ENCODE measurements around the gene GNMT. TPM values are rescaled to one million over a fixed set of nuclear protein-coding genes. Genes with fewer than 3 reads are reported as not detected.

The GNMT gene
- total and polyA plus RNA-seq, 2 donors (not counting 1 experiment from before 2014, with no cell fraction given), result 2.0 to 5.9 TPM

- ATAC-seq (ENCODE audit: low read depth), result no peak
- no peaks in the 10 kb centered on the region for H3K27me3 ChIP-seq (replicated peaks in 1 of 4; ENCODE audit: control extremely low read depth in 1 of 4, control insufficient read depth in 3 of 4, insufficient read depth in 4 of 4, low read length in 3 of 4)
- peak overlapping the region; percentile 82 for H3K4me2 ChIP-seq (replicated peaks; ENCODE audit: low read depth, low read length, poor library complexity, severe bottlenecking)
- POLR2A ChIA-PET, result interaction anchor here (0.5 to 4.0 kb wide), 4 partner anchors 18 to 99 kb away, joined by 3 to 53 read pairs (median 8); partner anchors contain the start of genes CNPY3, KLHDC3, MEA1 and RPL7L1
- H3K4me3 ChIP-seq (ENCODE audit: control extremely low read depth in 1 of 5, extremely low read depth in 1 of 5, insufficient read depth in 1 of 5, low read depth in 2 of 5, low read length in 4 of 5), result peak overlapping the region in 4 of 5 experiments; percentile 79 to 88 (median 81)
- H3K9me3 ChIP-seq (ENCODE audit: control extremely low read depth in 1 of 3, control insufficient read depth in 2 of 3, insufficient read depth in 1 of 3, low read length in 2 of 3), result no peaks in the 10 kb centered on the region
- 3% methylated on average over 28 of the region's 28 CpGs for WGBS (ENCODE audit: insufficient coverage)
- no peaks in the 10 kb centered on the region for H4K20me1 ChIP-seq (ENCODE audit: control insufficient read depth, insufficient read depth, low read length, poor library complexity, severe bottlenecking)
- Mint-ChIP-seq H3K27ac (peak overlapping the region; percentile 74), H3K9me3 (ENCODE audit: insufficient read depth) (no peaks in the 10 kb centered on the region), H3K4me3 (peak overlapping the region; percentile 74), H3K4me1 (peaks cover 37% of the 10 kb centered on the region), H3K27me3 (no peaks in the 10 kb centered on the region)
- H3K27ac ChIP-seq (ENCODE audit: low read length in 2 of 2), result peak overlapping the region; percentile 29 to 85
- peak overlapping the region; percentile 82 for H2AFZ ChIP-seq (ENCODE audit: insufficient read depth, low read depth, low read length, poor library complexity, severe bottlenecking)
- intact Hi-C loops (cut with micrococcal nuclease), result loop anchor here (2.0 kb wide), 2 partner anchors 18 to 80 kb away; partner anchors contain the start of genes GNMT, KLC4 and MRPL2
- peaks cover 14 to 25% of the 10 kb centered on the region in 2 donors for H3K4me1 ChIP-seq (ENCODE audit: control insufficient read depth in 2 of 2, insufficient read depth in 2 of 2, low read length in 2 of 2)
- TF ChIP-seq CTCF (IDR thresholded peaks at IDR 0.05) (no peak), EZH2 (IDR thresholded peaks at IDR 0.05; ENCODE audit: borderline replicate concordance, insufficient read depth, low read depth, low read length, poor library complexity, severe bottlenecking) (no peak)
- peak overlapping the region; percentile 86 for H3K9ac ChIP-seq (ENCODE audit: low read length)
- H3K36me3 ChIP-seq (replicated peaks in 1 of 2; ENCODE audit: control extremely low read depth in 1 of 2, control insufficient read depth in 1 of 2, extremely low read depth in 1 of 2, insufficient read depth in 2 of 2, low read length in 1 of 2), result peaks cover 0 to 13% of the 10 kb centered on the region in 2 experiments
- CTCF ChIA-PET, result interaction anchor here (1.2 to 1.9 kb wide), 2 partner anchors 47 to 77 kb away, joined by 3 to 6 read pairs; no protein-coding TSS in a partner anchor
- no peak for DNase-seq
- peaks cover 54% of the 10 kb centered on the region for H3K79me2 ChIP-seq (ENCODE audit: control insufficient read depth, insufficient read depth, low read length)
Observed at GRCh38 chr6:42978487-42978838, 17.9 kb downstream of the GNMT start.

- H3K4me3 ChIP-seq (ENCODE audit: control extremely low read depth in 1 of 5, extremely low read depth in 1 of 5, insufficient read depth in 1 of 5, low read depth in 2 of 5, low read length in 4 of 5), result peak within 1 kb of the TSS; percentile 71 to 88 (median 80)
- peak within 1 kb of the TSS; percentile 73 to 85 for H3K27ac ChIP-seq (ENCODE audit: low read length in 2 of 2)
- DNase-seq (peak; percentile 95), ATAC-seq (ENCODE audit: low read depth) (peak; percentile 94)
- Mint-ChIP-seq H3K9me3 (ENCODE audit: insufficient read depth) (no peaks in the 10 kb centered on the region), H3K4me3 (peak within 1 kb of the TSS; percentile 98), H3K4me1 (peaks cover 38% of the 10 kb centered on the region), H3K27ac (peak within 1 kb of the TSS; percentile 98), H3K27me3 (no peaks in the 10 kb centered on the region)
- H3K27me3 ChIP-seq (replicated peaks in 1 of 4; ENCODE audit: control extremely low read depth in 1 of 4, control insufficient read depth in 3 of 4, insufficient read depth in 4 of 4, low read length in 3 of 4), result no peaks in the 10 kb centered on the region
- no peaks in the 10 kb centered on the region for H4K20me1 ChIP-seq (ENCODE audit: control insufficient read depth, insufficient read depth, low read length, poor library complexity, severe bottlenecking)
- CTCF ChIA-PET, result interaction anchor here (0.7 to 2.7 kb wide), 5 partner anchors 47 to 531 kb away, joined by 3 to 6 read pairs (median 3); partner anchors contain the start of gene LRRC73
- under 1% methylated on average over 58 of the region's 59 CpGs for WGBS (ENCODE audit: insufficient coverage)
- peaks cover 58% of the 10 kb centered on the region for H3K79me2 ChIP-seq (ENCODE audit: control insufficient read depth, insufficient read depth, low read length)
- TF ChIP-seq EZH2 (IDR thresholded peaks at IDR 0.05; ENCODE audit: borderline replicate concordance, insufficient read depth, low read depth, low read length, poor library complexity, severe bottlenecking) (no peak), CTCF (IDR thresholded peaks at IDR 0.05) (no peak)
- peak within 1 kb of the TSS; percentile 86 for H3K9ac ChIP-seq (ENCODE audit: low read length)
- peak within 1 kb of the TSS; percentile 82 for H3K4me2 ChIP-seq (replicated peaks; ENCODE audit: low read depth, low read length, poor library complexity, severe bottlenecking)
- POLR2A ChIA-PET, result interaction anchor here (0.5 to 4.0 kb wide), 6 partner anchors 17 to 99 kb away, joined by 3 to 53 read pairs (median 4); partner anchors contain the start of genes CNPY3, KLC4, KLHDC3 and MEA1
- intact Hi-C loops (cut with micrococcal nuclease), result loop anchor here (1.0 to 2.0 kb wide), 5 partner anchors 18 to 195 kb away; partner anchors contain the start of genes CNPY3, GNMT, KLC4 and MEA1
- H3K9me3 ChIP-seq (ENCODE audit: control extremely low read depth in 1 of 3, control insufficient read depth in 2 of 3, insufficient read depth in 1 of 3, low read length in 2 of 3), result no peaks in the 10 kb centered on the region
- peaks cover 19 to 30% of the 10 kb centered on the region in 2 donors for H3K4me1 ChIP-seq (ENCODE audit: control insufficient read depth in 2 of 2, insufficient read depth in 2 of 2, low read length in 2 of 2)
- peaks cover 0 to 8% of the 10 kb centered on the region in 2 experiments for H3K36me3 ChIP-seq (replicated peaks in 1 of 2; ENCODE audit: control extremely low read depth in 1 of 2, control insufficient read depth in 1 of 2, extremely low read depth in 1 of 2, insufficient read depth in 2 of 2, low read length in 1 of 2)
- H2AFZ ChIP-seq (ENCODE audit: insufficient read depth, low read depth, low read length, poor library complexity, severe bottlenecking), result peak within 1 kb of the TSS; percentile 82
Observed at GRCh38 chr6:42978839-42979522, 18.4 kb downstream of the GNMT start, which contains the start of gene PEX6. TSS of gene PEX6 (minus strand) at chr6:42979181. CDS start at chr6:42979150, 31 bp downstream.
